Stimulated activated CD4-positive, alpha-beta T cell treated with anti-CD3 and anti-CD28 coated beads, TNF-alpha, amount 100 ng/mL, for 48 hours (primary cell): Measurements from ENCODE around the gene RBCK1.
A peak's percentile ranks its signal among the peaks of the same experiment; 100 is the strongest.
"Not testable (repeated sequence)": the region's sequence is repeated elsewhere in the genome, so short reads cannot be mapped to it uniquely, and the experiment has no call there.

Source experiments
- DNase-seq, 3 donors: peaks; one replicate each; pipeline ENCODE4 v3.0.0-alpha.2; 2020; ENCODE audit warnings: low read depth in 3 of 3

Gene RBCK1

GRCh38 chr20:437787-438486 lies 29.8 kb downstream of the RBCK1 start:
- no peak for DNase-seq

GRCh38 chr20:438571-439469 lies 30.7 kb downstream of the RBCK1 start:
- peak in 1 of 3 donors; percentile 27 for DNase-seq

GRCh38 chr20:440148-440547 lies 32.0 kb downstream of the RBCK1 start:
- DNase-seq, result no peak

DNA sequence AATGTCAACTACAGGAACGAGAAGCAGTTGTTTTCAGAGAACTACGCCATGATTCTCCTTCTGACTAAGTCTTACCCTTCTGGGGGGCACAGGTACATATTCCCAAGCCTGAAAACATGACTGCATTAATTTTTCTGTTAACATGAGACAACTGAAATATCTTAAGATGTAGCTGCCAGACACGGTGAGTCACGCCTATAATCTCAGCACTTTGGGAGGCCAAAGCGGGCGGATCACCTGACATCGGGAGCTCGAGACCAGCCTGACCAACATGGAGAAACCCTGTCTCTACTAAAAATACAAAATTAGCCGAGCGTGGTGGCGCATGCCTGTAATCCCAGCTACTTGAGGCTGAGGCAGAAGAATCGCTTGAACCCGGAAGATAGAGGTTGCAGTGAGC lies 32.5 kb downstream of the RBCK1 start:
- no peak for DNase-seq

- no peak for DNase-seq
Measured at GRCh38 chr20:443223-443775, 35.2 kb downstream of the RBCK1 start.

- no peak for DNase-seq
Measured at GRCh38 chr20:444117-444516, 36.0 kb downstream of the RBCK1 start.

GRCh38 chr20:444862-445426 lies 36.8 kb downstream of the RBCK1 start:
- no peak for DNase-seq

DNA sequence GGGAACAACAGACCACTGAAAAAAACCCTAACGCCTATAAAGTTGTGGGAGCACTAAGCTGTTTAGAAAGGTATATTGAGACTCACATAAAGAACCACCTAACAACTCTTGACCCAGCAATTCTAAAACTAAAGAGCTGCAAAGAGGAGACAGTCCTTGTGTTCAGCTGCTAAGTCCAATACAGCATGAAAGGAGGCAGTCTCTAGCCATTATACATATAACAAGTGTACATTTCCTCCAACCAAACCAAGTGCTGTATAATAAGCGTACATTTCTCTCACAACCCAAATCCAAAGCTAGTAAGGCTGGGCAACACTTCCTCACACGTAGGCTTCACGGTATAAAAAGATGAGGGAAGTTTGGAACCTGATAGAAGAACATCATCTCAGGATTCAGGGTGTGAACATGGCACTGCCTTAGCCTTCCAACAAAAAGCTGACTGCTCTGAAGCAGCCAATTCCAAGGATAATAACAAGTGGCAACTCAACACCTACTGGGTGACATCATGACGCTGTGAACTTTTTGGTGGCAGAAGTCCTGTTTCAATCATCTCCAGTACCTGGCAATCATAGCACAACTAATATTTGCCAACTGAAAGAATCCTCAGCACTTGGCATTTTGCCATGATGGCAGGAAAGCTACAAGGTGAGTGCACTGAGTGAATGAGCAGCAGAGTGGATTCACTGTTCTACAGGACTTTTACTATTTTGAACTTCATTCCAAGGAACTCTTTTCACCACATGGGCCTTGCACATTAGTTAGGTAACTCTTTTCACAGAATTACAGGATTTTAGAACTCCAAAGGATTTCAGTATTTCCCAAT lies 37.6 kb downstream of the RBCK1 start:
- no peak for DNase-seq

- DNase-seq, result not testable (repeated sequence)
Measured at GRCh38 chr20:452021-452420, 43.9 kb downstream of the RBCK1 start.

- DNase-seq, result no peak
Measured at GRCh38 chr20:454951-455350, 46.9 kb downstream of the RBCK1 start.

- no peak for DNase-seq
Measured at GRCh38 chr20:458776-459175, 50.7 kb downstream of the RBCK1 start.

GRCh38 chr20:460180-460579 lies 52.1 kb downstream of the RBCK1 start:
- DNase-seq, result no peak

DNA sequence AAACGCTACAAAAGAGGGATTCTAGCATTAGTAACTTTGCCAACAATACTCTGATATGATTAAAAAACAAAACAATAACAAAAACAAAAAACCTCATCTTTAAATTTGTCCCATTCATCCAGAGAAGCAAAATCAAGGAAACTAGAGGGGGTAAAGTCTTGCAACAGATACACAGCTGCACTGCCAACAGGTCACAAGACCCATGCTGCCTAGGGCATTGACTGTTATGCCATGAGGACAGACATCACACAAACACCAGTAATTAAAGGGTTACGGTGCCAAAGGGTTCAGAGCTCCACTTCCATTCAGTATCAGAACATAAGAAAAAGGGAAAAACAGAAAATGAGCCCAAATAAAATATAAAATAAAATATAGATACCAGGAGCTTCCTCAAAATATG lies 52.6 kb downstream of the RBCK1 start:
- DNase-seq, result no peak

DNA sequence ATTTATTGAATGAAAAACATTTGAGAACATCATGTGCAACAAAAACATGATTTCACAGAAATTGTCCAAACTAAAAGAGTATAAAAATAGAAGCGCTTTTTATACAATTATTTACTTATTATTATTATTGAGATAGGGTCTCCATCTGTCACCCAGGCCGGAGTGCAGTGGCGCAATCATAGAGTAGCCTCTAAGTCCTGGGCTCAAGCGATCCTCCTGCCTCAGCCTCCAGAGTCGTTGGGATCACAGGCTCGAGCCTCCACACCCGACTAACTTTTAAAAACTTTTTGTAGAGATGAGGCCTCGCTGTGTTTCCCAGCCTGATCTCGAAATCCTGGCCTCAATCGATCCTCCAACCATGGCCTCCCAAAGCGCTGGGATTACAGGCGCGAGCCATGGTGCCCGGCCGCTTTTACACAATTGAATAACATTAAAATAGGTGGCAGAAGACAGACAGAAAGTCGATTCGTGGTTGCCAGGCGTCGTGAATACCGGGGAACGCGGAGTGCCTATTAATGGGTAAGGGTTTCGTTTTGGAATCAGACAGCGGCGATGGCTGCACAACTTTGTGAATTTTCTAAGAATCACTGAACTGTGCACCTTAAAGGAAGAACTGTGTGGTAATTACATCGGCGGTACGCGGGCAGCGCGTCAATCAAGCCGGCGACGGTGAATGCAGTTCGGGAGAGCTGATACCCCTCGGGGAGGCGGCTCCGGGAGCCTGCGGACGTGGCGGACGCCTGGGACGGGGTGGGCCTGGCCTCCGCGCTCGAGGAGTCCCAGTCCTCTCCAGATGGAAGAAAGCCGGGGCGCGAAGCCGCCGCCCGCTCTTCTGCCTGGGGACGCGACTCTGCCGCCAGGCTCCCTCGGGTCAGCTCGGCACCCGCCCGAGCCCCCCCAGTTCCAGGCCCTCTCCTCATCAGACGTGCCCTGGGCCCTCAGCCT lies 53.4 kb downstream of the RBCK1 start:
- peak in 1 of 3 donors; percentile 32 for DNase-seq

DNA sequence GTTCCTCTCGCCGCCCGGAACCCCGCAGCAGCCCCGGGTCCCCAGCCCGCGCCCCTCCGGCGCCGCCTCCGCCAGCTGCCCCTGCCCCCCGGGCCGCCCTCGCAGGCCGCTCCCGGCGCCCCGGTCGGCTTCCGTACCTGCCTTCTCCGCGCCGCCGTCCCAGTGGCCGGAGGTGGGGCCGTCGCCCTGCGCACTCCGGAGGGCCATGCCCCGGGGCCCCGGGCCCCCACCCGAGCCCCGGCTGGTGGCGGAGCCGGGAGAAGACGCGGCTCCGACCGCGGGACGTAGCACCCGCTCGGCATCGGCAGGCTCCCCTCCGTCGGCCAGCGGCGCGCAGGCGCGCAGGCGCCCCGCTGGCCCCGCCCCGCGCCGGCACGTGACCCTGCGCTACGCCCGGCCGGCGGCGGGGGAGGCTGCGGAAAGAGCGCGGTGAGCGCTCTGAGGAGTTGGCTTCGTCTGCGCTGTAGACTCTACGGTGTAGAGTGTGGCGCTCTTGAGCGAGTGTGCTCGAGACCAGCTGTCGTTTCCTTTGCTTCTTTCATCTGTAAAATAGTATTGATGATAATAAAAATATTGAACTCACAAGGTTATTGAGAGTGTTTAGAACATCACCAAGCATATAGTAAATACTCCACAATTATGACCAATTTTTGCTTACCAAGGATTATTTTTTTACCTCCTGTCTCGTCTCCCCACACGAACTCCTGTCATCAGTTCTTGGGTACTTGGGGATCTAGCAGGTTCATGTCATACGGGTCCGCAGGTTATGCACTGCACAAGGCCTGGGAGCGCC lies 54.3 kb downstream of the RBCK1 start, which contains the start of gene TBC1D20:
TBC1D20 (minus strand) TSS at position 335 of the 793 bp plus-strand sequence; CDS start at position 207, 128 bp downstream.
- peak; percentile 67 to 80 (median 70) for DNase-seq

DNA sequence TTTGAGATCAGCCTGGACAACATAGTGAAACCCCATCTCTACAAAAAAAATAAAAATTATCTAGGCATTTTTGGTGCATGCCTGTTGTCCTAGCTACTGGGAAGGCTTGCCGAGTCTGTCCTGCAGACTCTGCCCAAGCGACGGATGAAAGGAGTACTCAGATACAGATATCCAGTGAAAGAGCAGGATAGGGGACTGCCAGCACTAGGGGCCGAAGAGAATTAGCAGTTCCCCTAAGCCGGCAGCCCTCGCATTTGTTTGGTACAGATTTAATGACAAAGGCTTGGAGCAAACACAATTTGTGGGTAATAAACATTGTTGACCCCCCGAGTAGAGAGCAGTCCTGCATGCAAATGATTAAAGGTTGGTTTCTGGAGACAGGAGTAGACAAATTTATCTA lies 59.7 kb downstream of the RBCK1 start:
- DNase-seq, result no peak

DNA sequence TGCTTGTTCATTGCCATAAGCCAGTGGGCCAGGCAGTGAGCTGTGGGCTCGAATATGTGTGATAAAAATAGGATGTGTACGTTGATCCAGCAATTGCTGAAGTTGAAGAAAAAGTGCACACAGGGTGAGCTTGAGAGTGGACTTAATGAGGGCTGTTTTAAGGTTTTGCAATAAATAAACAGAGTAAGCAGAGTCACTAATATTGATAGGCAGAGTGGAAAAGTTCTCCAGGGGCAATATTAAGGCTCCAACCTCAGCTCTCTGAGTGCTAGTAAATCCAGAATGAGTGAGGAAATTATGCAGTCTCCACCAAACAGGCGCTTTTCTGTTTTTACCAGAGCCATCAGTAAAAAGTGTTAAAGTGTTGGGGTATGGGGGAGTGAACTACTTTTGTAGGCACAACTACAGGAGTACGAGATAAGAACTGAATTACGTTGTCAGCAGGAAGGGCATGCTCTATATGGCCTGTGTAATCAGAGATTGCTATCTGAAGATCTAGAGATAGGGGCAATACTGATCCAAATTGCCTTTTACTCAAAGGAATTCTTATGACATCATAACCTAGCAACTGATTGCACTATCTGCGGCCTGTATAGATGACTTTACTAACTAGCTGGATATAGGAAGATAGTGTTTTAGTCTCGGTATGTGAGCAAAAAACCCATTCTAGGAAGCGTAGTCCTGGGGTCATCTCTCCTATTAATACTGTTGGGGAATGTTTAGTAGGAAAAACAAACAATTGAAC lies 61.8 kb downstream of the RBCK1 start:
- DNase-seq, result no peak

- no peak for DNase-seq
Measured at GRCh38 chr20:472137-472846, 64.2 kb downstream of the RBCK1 start.
